Endodermal cell (in vitro differentiated cells): ENCODE measurements around the gene GALNT17. TPM values are rescaled to one million over a fixed set of nuclear protein-coding genes. Genes with fewer than 3 reads are reported as not detected.

Source experiments
- DNase-seq: peaks from one replicate; pipeline ENCODE4 v3.0.0-alpha.2; 2017
- H3K27ac ChIP-seq: 2 replicates; pipeline ENCODE4 v1.5.1; 2013; ENCODE audit warnings: mild to moderate bottlenecking, low read depth, low read length, moderate library complexity
- H3K27me3 ChIP-seq: 2 replicates; pipeline ENCODE4 v1.6.1; 2013; ENCODE audit warnings: mild to moderate bottlenecking, low read length, moderate library complexity; ENCODE audit not compliant: insufficient read depth, control insufficient read depth, poor library complexity, severe bottlenecking
- H3K36me3 ChIP-seq: 2 replicates; pipeline ENCODE4 v1.7.0; 2013; ENCODE audit warnings: mild to moderate bottlenecking, low read length, moderate library complexity; ENCODE audit not compliant: control insufficient read depth, insufficient read depth
- H3K4me1 ChIP-seq: one replicate; pipeline ENCODE4 v1.7.0; 2013; ENCODE audit warnings: low read length; ENCODE audit not compliant: control insufficient read depth, insufficient read depth
- H3K4me3 ChIP-seq: 2 replicates; pipeline ENCODE4 v1.5.1; 2013; ENCODE audit warnings: mild to moderate bottlenecking, low read length, moderate library complexity
- H3K9ac ChIP-seq: 2 replicates; pipeline ENCODE4 v1.6.1; 2013; ENCODE audit warnings: mild to moderate bottlenecking, low read length, moderate library complexity; ENCODE audit not compliant: poor library complexity, severe bottlenecking; ENCODE audit errors: extremely low read depth
- H3K9me3 ChIP-seq: 2 replicates; pipeline ENCODE4 v1.6.1; 2013; ENCODE audit warnings: mild to moderate bottlenecking, low read length, moderate library complexity; ENCODE audit not compliant: control insufficient read depth
- H3K27ac Mint-ChIP-seq: 2 replicates; pipeline ENCODE4 v1.8.0; 2020; ENCODE audit warnings: mixed read lengths
- H3K27me3 Mint-ChIP-seq: 2 replicates; pipeline ENCODE4 v1.8.0; 2021; ENCODE audit warnings: mild to moderate bottlenecking, mixed read lengths; ENCODE audit not compliant: insufficient read depth
- H3K36me3 Mint-ChIP-seq: 2 replicates; pipeline ENCODE4 v1.8.0; 2020; ENCODE audit warnings: low read depth, mixed read lengths
- H3K4me1 Mint-ChIP-seq: 2 replicates; pipeline ENCODE4 v1.8.0; 2020; ENCODE audit warnings: mixed read lengths
- H3K4me3 Mint-ChIP-seq: 2 replicates; pipeline ENCODE4 v1.8.0; 2020; ENCODE audit warnings: mild to moderate bottlenecking, moderate library complexity, mixed read lengths
- H3K9me3 Mint-ChIP-seq: 2 replicates; pipeline ENCODE4 v1.8.0; 2020; ENCODE audit warnings: mild to moderate bottlenecking, mixed read lengths
- CTCF ChIP-seq: fragments of 200-600 bp; sonication (generic); conservative IDR thresholded peaks from 2 replicates; pipeline ENCODE4 v1.5.0; 2021; ENCODE audit warnings: antibody characterized with exemption, mild to moderate bottlenecking
- WGBS, 2 experiments: methylation state at CpG; one replicate each; pipeline versions ENCODE4 v1.1.5 to v1.1.7; 2013; ENCODE audit warnings: missing lambda C conversion rate in 2 of 2, mixed read lengths in 1 of 2; ENCODE audit not compliant: insufficient coverage in 1 of 2, insufficient read length in 1 of 2; 5-methylcytosine and 5-hydroxymethylcytosine counted together
- total RNA-seq, 2 donors: library from RNA; stranded (reverse); fragmentation: NEBNext Ultra II Directional in 1 of 2; extraction: Animal tissue kit (Norgen Biotek cat#: 25700) in 1 of 2; gene quantifications; 2 replicates in 1 of 2; 3 replicates in 1 of 2; pipeline ENCODE4 v1.2.1, GENCODE V29; 2021

Gene GALNT17
- total RNA-seq, 2 donors from 2014 or later = 60.4 to 61.3 TPM

- peaks cover 17% of the 10 kb centered on the region for H3K36me3 ChIP-seq
- peaks cover 22% of the 10 kb centered on the region for H3K9me3 ChIP-seq
- Mint-ChIP-seq H3K4me3 (no peak overlapping the region), H3K27ac (no peak overlapping the region), H3K36me3 (peaks cover 26% of the 10 kb centered on the region), H3K27me3 (peaks cover 29% of the 10 kb centered on the region), H3K9me3 (peaks cover 10% of the 10 kb centered on the region), H3K4me1 (no peaks in the 10 kb centered on the region)
- H3K4me3 ChIP-seq = no peak overlapping the region
- DNase-seq = no peak
- TF ChIP-seq CTCF = no peak
- WGBS, 2 experiments = 77 to 89% methylated on average over 2 to 3 of the region's 3 CpGs
- no peak overlapping the region for H3K27ac ChIP-seq
- H3K27me3 ChIP-seq = peaks cover 12% of the 10 kb centered on the region
- H3K9ac ChIP-seq = no peak overlapping the region
- no peaks in the 10 kb centered on the region for H3K4me1 ChIP-seq
Measured at GRCh38 chr7:71716690-71717089, 584.7 kb downstream of the GALNT17 start.

GRCh38 chr7:71718563-71718962 lies 586.6 kb downstream of the GALNT17 start:
- peaks cover 10% of the 10 kb centered on the region for H3K9me3 Mint-ChIP-seq
- peaks cover 5% of the 10 kb centered on the region for H3K4me1 Mint-ChIP-seq
- peak; percentile 42 for TF ChIP-seq CTCF
- H3K9me3 ChIP-seq = peaks cover 22% of the 10 kb centered on the region
- peak; percentile 64 for DNase-seq
- peaks cover 44% of the 10 kb centered on the region for H3K27me3 Mint-ChIP-seq
- no peak overlapping the region for H3K4me3 ChIP-seq
- H3K4me3 Mint-ChIP-seq = no peak overlapping the region
- no peaks in the 10 kb centered on the region for H3K4me1 ChIP-seq
- 90 to 91% methylated on average over 6 of the region's 6 CpGs for WGBS, 2 experiments
- H3K27ac Mint-ChIP-seq = no peak overlapping the region
- H3K9ac ChIP-seq = no peak overlapping the region
- H3K27me3 ChIP-seq = peaks cover 27% of the 10 kb centered on the region
- peaks cover 3% of the 10 kb centered on the region for H3K36me3 ChIP-seq
- no peak overlapping the region for H3K27ac ChIP-seq
- H3K36me3 Mint-ChIP-seq = peaks cover 14% of the 10 kb centered on the region

GRCh38 chr7:71721742-71722141 lies 589.8 kb downstream of the GALNT17 start:
- H3K27me3 Mint-ChIP-seq = peaks cover 59% of the 10 kb centered on the region
- WGBS, 2 experiments = 58% methylated on average over 2 to 3 of the region's 3 CpGs

More at GRCh38 chr7:71721742-71722141, 589.8 kb downstream of the GALNT17 start:
- H3K4me1 ChIP-seq = no peaks in the 10 kb centered on the region
- H3K9me3 Mint-ChIP-seq = peaks cover 10% of the 10 kb centered on the region
- peaks cover 22% of the 10 kb centered on the region for H3K9me3 ChIP-seq
- no peak overlapping the region for H3K27ac ChIP-seq
- no peak overlapping the region for H3K4me3 ChIP-seq
- peaks cover 3% of the 10 kb centered on the region for H3K36me3 Mint-ChIP-seq
- no peak overlapping the region for H3K4me3 Mint-ChIP-seq
- peaks cover 35% of the 10 kb centered on the region for H3K27me3 ChIP-seq
- H3K9ac ChIP-seq = no peak overlapping the region
- no peak for DNase-seq
- H3K36me3 ChIP-seq = no peaks in the 10 kb centered on the region
- H3K27ac Mint-ChIP-seq = no peak overlapping the region
- TF ChIP-seq CTCF = no peak
- H3K4me1 Mint-ChIP-seq = peaks cover 9% of the 10 kb centered on the region
